H1 (cell line): ENCODE data around the gene KCNIP3. TPM values are rescaled to one million over a fixed set of nuclear protein-coding genes. Genes with fewer than 3 reads are reported as not detected.
"Not testable (repeated sequence)": the region's sequence is repeated elsewhere in the genome, so short reads cannot be mapped to it uniquely, and the experiment has no call there.

ENCODE experiments used
- CTCF ChIA-PET: fragments of 300-600 bp; sonication (Branson Sonifier 250); formaldehyde crosslinking; loops from one replicate; lab custom pipeline; 2021; ENCODE audit not compliant: partially characterized antibody; lab: Charles Lee
- POLR2A ChIA-PET: fragments of 300-600 bp; sonication (Branson Sonifier 250); formaldehyde crosslinking; loops from one replicate; lab custom pipeline; 2021; ENCODE audit warnings: inconsistent platforms; ENCODE audit not compliant: partially characterized antibody; lab: Charles Lee
- DNase-seq, 2 experiments: peaks; one replicate each; pipeline versions ENCODE4 v3.0.0 to v3.0.0-alpha.2; 2010 to 2022; ENCODE audit warnings: low spot score in 2 of 2, low read depth in 1 of 2, mixed read lengths in 1 of 2
- FAIRE-seq: peaks from 2 replicates; lab custom pipeline; 2011; peaks lifted over from hg19 to GRCh38; lab: Jason Lieb, UNC
- H2AFZ ChIP-seq: 2 replicates; pipeline ENCODE4 v1.8.1; 2012; ENCODE audit warnings: low read length, inconsistent platforms
- H2AK5ac ChIP-seq: 2 replicates; pipeline ENCODE4 v1.6.1; 2013; ENCODE audit warnings: low read depth, low read length
- H2BK120ac ChIP-seq: replicated peaks from 2 replicates; pipeline ENCODE3; 2013; ENCODE audit warnings: low read depth, low read length, inconsistent platforms
- H2BK12ac ChIP-seq: 2 replicates; pipeline ENCODE4 v1.6.1; 2013; ENCODE audit warnings: low read depth, low read length
- H2BK15ac ChIP-seq: 2 replicates; pipeline ENCODE4 v1.6.1; 2013; ENCODE audit warnings: low read length
- H2BK20ac ChIP-seq: 2 replicates; pipeline ENCODE4 v1.6.1; 2013; ENCODE audit warnings: low read length
- H2BK5ac ChIP-seq: 2 replicates; pipeline ENCODE4 v1.6.1; 2013; ENCODE audit warnings: low read depth, low read length
- H3K14ac ChIP-seq: 2 replicates; pipeline ENCODE4 v1.6.1; 2013; ENCODE audit warnings: inconsistent platforms; ENCODE audit not compliant: insufficient read length
- H3K18ac ChIP-seq: 2 replicates; pipeline ENCODE4 v1.6.1; 2013; ENCODE audit warnings: low read length; ENCODE audit errors: extremely low read depth
- H3K23ac ChIP-seq: 2 replicates; pipeline ENCODE4 v1.6.1; 2013; ENCODE audit warnings: inconsistent platforms; ENCODE audit not compliant: insufficient read length
- H3K23me2 ChIP-seq: 2 replicates; pipeline ENCODE4 v1.6.1; 2013; ENCODE audit warnings: low read depth, low read length
- H3K27ac ChIP-seq: 2 replicates; pipeline ENCODE4 v1.6.1; 2011; ENCODE audit warnings: low read depth, low read length, inconsistent platforms
- H3K27me3 ChIP-seq, 4 experiments: replicated peaks in 1 of 4; 1 replicate in 1 of 4; 2 replicates in 3 of 4; pipeline versions ENCODE4 v1.6.1 to v1.8.1; 2011 to 2013; ENCODE audit warnings: low read length in 3 of 4, mild to moderate bottlenecking in 3 of 4, inconsistent platforms in 2 of 4, mixed read lengths in 2 of 4, moderate library complexity in 1 of 4; ENCODE audit not compliant: control insufficient read depth in 3 of 4, insufficient read depth in 3 of 4; ENCODE audit errors: extremely low read depth in 1 of 4
- H3K36me3 ChIP-seq, 4 experiments: 2 replicates each; pipeline versions ENCODE4 v1.6.1 to v1.8.1; 2011 to 2013; ENCODE audit warnings: mild to moderate bottlenecking in 4 of 4, low read length in 3 of 4, moderate library complexity in 2 of 4, control low read depth in 1 of 4, inconsistent platforms in 1 of 4; ENCODE audit not compliant: insufficient read depth in 4 of 4, control insufficient read depth in 2 of 4
- H3K4ac ChIP-seq: replicated peaks from 2 replicates; pipeline ENCODE3; 2013; ENCODE audit warnings: low read length, low read depth, mixed read lengths, inconsistent platforms; ENCODE audit not compliant: insufficient read length
- H3K4me1 ChIP-seq, 4 experiments: replicated peaks in 1 of 4; 1 replicate in 1 of 4; 2 replicates in 3 of 4; pipeline versions ENCODE4 v1.6.1 to v1.8.1; 2011 to 2013; ENCODE audit warnings: low read length in 3 of 4, inconsistent platforms in 2 of 4, mixed read lengths in 1 of 4; ENCODE audit not compliant: insufficient read depth in 4 of 4, control insufficient read depth in 3 of 4
- H3K4me2 ChIP-seq, 2 experiments: 2 replicates each; pipeline versions ENCODE4 v1.6.1 to v1.8.1; 2011 to 2013; ENCODE audit warnings: low read depth in 2 of 2, low read length in 2 of 2, control low read depth in 1 of 2, inconsistent platforms in 1 of 2, mild to moderate bottlenecking in 1 of 2; ENCODE audit not compliant: insufficient read depth in 1 of 2
- H3K4me3 ChIP-seq, 4 experiments: fragments of 200-600, 300-600 bp in 1 of 4; sonication (generic), shearing (Covaris generic), sonication (Bioruptor Twin) in 1 of 4; 2 replicates each; pipeline versions ENCODE4 v1.5.1 to v1.8.1; 2011 to 2016; ENCODE audit warnings: low read length in 4 of 4, low read depth in 3 of 4, control low read depth in 2 of 4, inconsistent platforms in 2 of 4, mild to moderate bottlenecking in 2 of 4, mixed read lengths in 1 of 4, moderate library complexity in 1 of 4; ENCODE audit not compliant: insufficient read depth in 2 of 4; ENCODE audit errors: extremely low read depth in 1 of 4
- H3K56ac ChIP-seq: replicated peaks from 2 replicates; pipeline ENCODE3; 2013; ENCODE audit warnings: low read depth, mild to moderate bottlenecking, mixed read lengths, low read length, inconsistent platforms; ENCODE audit not compliant: insufficient read length
- H3K79me1 ChIP-seq: 2 replicates; pipeline ENCODE4 v1.6.1; 2013; ENCODE audit warnings: low read depth, low read length, control low read depth
- H3K79me2 ChIP-seq, 2 experiments: 2 replicates each; pipeline versions ENCODE4 v1.6.1 to v1.8.1; 2012 to 2013; ENCODE audit warnings: low read length in 2 of 2, mild to moderate bottlenecking in 2 of 2, inconsistent platforms in 1 of 2; ENCODE audit not compliant: insufficient read depth in 2 of 2, control insufficient read depth in 1 of 2
- H3K9ac ChIP-seq, 4 experiments: replicated peaks in 1 of 4; 1 replicate in 1 of 4; 2 replicates in 3 of 4; pipeline versions ENCODE4 v1.6.1 to v1.8.1; 2011 to 2013; ENCODE audit warnings: low read depth in 3 of 4, low read length in 3 of 4, control low read depth in 2 of 4, mild to moderate bottlenecking in 2 of 4, moderate library complexity in 2 of 4, inconsistent platforms in 1 of 4; ENCODE audit errors: extremely low read depth in 1 of 4
- H3K9me3 ChIP-seq, 2 experiments: 2 replicates each; pipeline versions ENCODE4 v1.6.1 to v1.8.1; 2012 to 2013; ENCODE audit warnings: mild to moderate bottlenecking in 2 of 2, moderate library complexity in 2 of 2, control low read depth in 1 of 2, inconsistent platforms in 1 of 2, low read depth in 1 of 2, low read length in 1 of 2, mixed read lengths in 1 of 2; ENCODE audit not compliant: insufficient read depth in 2 of 2
- H4K20me1 ChIP-seq, 2 experiments: replicated peaks in 1 of 2; 2 replicates each; pipeline versions ENCODE3 to v1.8.1; 2011 to 2013; ENCODE audit warnings: inconsistent platforms in 2 of 2, low read length in 2 of 2, mild to moderate bottlenecking in 1 of 2; ENCODE audit not compliant: insufficient read depth in 2 of 2, control insufficient read depth in 1 of 2
- H4K5ac ChIP-seq: 2 replicates; pipeline ENCODE4 v1.6.1; 2013; ENCODE audit warnings: low read length, low read depth, mixed read lengths, inconsistent platforms; ENCODE audit not compliant: insufficient read length
- H4K8ac ChIP-seq: 2 replicates; pipeline ENCODE4 v1.8.0; 2013; ENCODE audit warnings: mild to moderate bottlenecking, moderate library complexity, low read length, inconsistent platforms; ENCODE audit not compliant: insufficient read depth; ENCODE audit errors: extremely low read depth
- H4K91ac ChIP-seq: replicated peaks from 2 replicates; pipeline ENCODE3; 2013; ENCODE audit warnings: low read length, mixed read lengths, inconsistent platforms; ENCODE audit not compliant: insufficient read length
- WGBS, 2 experiments: shearing (Covaris generic) in 1 of 2; methylation state at CpG; one replicate each; pipeline versions ENCODE4 v1.1.6 to v1.1.7; 2013 to 2015; ENCODE audit warnings: low lambda C conversion rate in 2 of 2, mixed read lengths in 2 of 2, inconsistent platforms in 1 of 2, low coverage in 1 of 2, missing lambda C conversion rate in 1 of 2; ENCODE audit not compliant: insufficient replicate concordance in 2 of 2, insufficient coverage in 1 of 2, insufficient read length in 1 of 2; ENCODE audit errors: extremely low coverage in 1 of 2, missing lambda C conversion rate in 1 of 2; 5-methylcytosine and 5-hydroxymethylcytosine counted together
- polyA plus RNA-seq, 7 experiments: library from polyadenylated mRNA; depleted of rRNA in 3 of 7; stranded (reverse) in 5 of 7; unstranded in 2 of 7; fragments of >200 nt in 5 of 7; fragments of 200-250 nt in 2 of 7; gene quantifications; 1 replicate in 5 of 7; 2 replicates in 1 of 7; 4 replicates in 1 of 7; pipeline versions ENCODE4 v1.2.1 to v1.2.3, GENCODE V29; 2011 to 2013; ENCODE audit warnings: missing spikeins in 2 of 7, mixed read lengths in 2 of 7
- total RNA-seq: library from RNA; stranded (reverse); fragmentation: NEBNext Ultra II Directional; extraction: Animal tissue kit (Norgen Biotek cat#: 25700); gene quantifications from 2 replicates; pipeline ENCODE4 v1.2.1, GENCODE V29; 2021

Gene KCNIP3
- total and polyA plus RNA-seq, 2 of the 8 experiments (the other 6 are each of a cell fraction or from before 2014, with no cell fraction given) = 0.33 to 1.9 TPM

GRCh38 chr2:95415138-95415537, 118.0 kb downstream of the KCNIP3 start:
- H3K23me2 ChIP-seq, H2BK20ac ChIP-seq, H3K23ac ChIP-seq, H3K27ac ChIP-seq, DNase-seq, H3K4me3 ChIP-seq, H3K4ac ChIP-seq, H3K9me3 ChIP-seq, H3K4me2 ChIP-seq, POLR2A ChIA-PET, H4K20me1 ChIP-seq, H3K56ac ChIP-seq, H3K4me1 ChIP-seq, H4K8ac ChIP-seq, H3K79me2 ChIP-seq, H3K9ac ChIP-seq, H2BK15ac ChIP-seq, H2BK12ac ChIP-seq, H3K27me3 ChIP-seq, H4K5ac ChIP-seq, FAIRE-seq, H2AK5ac ChIP-seq, H2BK5ac ChIP-seq, H3K36me3 ChIP-seq, H3K79me1 ChIP-seq, H3K18ac ChIP-seq, H2AFZ ChIP-seq, H3K14ac ChIP-seq, H2BK120ac ChIP-seq, H4K91ac ChIP-seq: not testable (repeated sequence)
- CTCF ChIA-PET = interaction anchor here (2.4 kb wide), 1 partner anchor 11 kb away, joined by 7 read pairs; no protein-coding TSS in a partner anchor
- 96% methylated on average over 3 of the region's 3 CpGs; no CpG with 5 or more reads in 1 of the 2 experiments for WGBS, 2 experiments

- H3K23me2 ChIP-seq, H2AFZ ChIP-seq, H3K36me3 ChIP-seq, H4K20me1 ChIP-seq, H3K23ac ChIP-seq, CTCF ChIA-PET, POLR2A ChIA-PET, H2BK15ac ChIP-seq, H3K18ac ChIP-seq, H3K9me3 ChIP-seq, H3K4me3 ChIP-seq, H2BK120ac ChIP-seq, H2BK12ac ChIP-seq, H2AK5ac ChIP-seq, H4K8ac ChIP-seq, H3K79me1 ChIP-seq, H4K5ac ChIP-seq, H3K9ac ChIP-seq, H2BK5ac ChIP-seq, H3K56ac ChIP-seq, DNase-seq, H3K4ac ChIP-seq, H3K27ac ChIP-seq, FAIRE-seq, H3K4me2 ChIP-seq, H3K4me1 ChIP-seq, H2BK20ac ChIP-seq, H3K14ac ChIP-seq, H3K27me3 ChIP-seq, H4K91ac ChIP-seq, H3K79me2 ChIP-seq: not testable (repeated sequence)
- 91% methylated on average over 16 of the region's 16 CpGs; no CpG with 5 or more reads in 1 of the 2 experiments for WGBS, 2 experiments
These were observed 118.4 kb downstream of the KCNIP3 start for GRCh38 chr2:95415561-95415960.
